Uterus (tissue), 4 donors: ENCODE measurements around the gene NOL4L. TPM values are rescaled to one million over a fixed set of nuclear protein-coding genes. Genes with fewer than 3 reads are reported as not detected.

Experiments used
- DNase-seq, 2 donors: peaks; one replicate each; pipeline ENCODE4 v3.0.0-alpha.2; 2019 to 2020
- H3K27ac ChIP-seq, 2 donors: fragments of 200-600 bp; sonication (generic); 1 replicate in 1 of 2; 2 replicates in 1 of 2; pipeline ENCODE4 v1.5.1; 2016 to 2018
- H3K27me3 ChIP-seq, 2 donors: fragments of 200-600 bp; sonication (generic); one replicate each; pipeline ENCODE4 v1.5.1; 2018 to 2019; ENCODE audit warnings: control low read depth in 1 of 2
- H3K36me3 ChIP-seq, 2 donors: fragments of 200-600 bp; sonication (generic); one replicate each; pipeline ENCODE4 v1.5.1; 2019; ENCODE audit warnings: control low read depth in 1 of 2
- H3K4me1 ChIP-seq, 2 donors: fragments of 200-600 bp; sonication (generic); one replicate each; pipeline ENCODE4 v1.5.1; 2018 to 2019; ENCODE audit warnings: control low read depth in 1 of 2
- H3K4me3 ChIP-seq, 2 donors: fragments of 200-600 bp; sonication (generic); 1 replicate in 1 of 2; 2 replicates in 1 of 2; pipeline ENCODE4 v1.5.1; 2018 to 2019; ENCODE audit warnings: mild to moderate bottlenecking in 1 of 2
- H3K9me3 ChIP-seq, 2 donors: fragments of 200-600 bp; sonication (generic); one replicate each; pipeline ENCODE4 v1.5.1; 2019; ENCODE audit warnings: control low read depth in 1 of 2
- POLR2A ChIP-seq, 2 donors: fragments of 450-650 bp; IDR thresholded peaks; one replicate each; pipeline ENCODE4 v1.6.1; 2016; ENCODE audit warnings: antibody characterized with exemption in 2 of 2, mild to moderate bottlenecking in 1 of 2, moderate library complexity in 1 of 2
- intact Hi-C: fragments of 100-400 bp; cut with DNase I; formaldehyde crosslinking; loops from one replicate; pipeline ENCODE4 v1.15.1; 2023; ENCODE audit warnings: low total_unique reads
- total RNA-seq, 4 donors: library from RNA; depleted of rRNA in 3 of 4; stranded (reverse); fragments of >200 nt in 3 of 4; gene quantifications; one replicate each; pipeline versions ENCODE4 v1.1.0 to v1.2.4, GENCODE V29; 2014 to 2023
- TF ChIP-seq, protein P1 (sequence below), 4 experiments: fragments of 200-600 bp in 2 of 4; fragments of 450-650 bp in 2 of 4; sonication (generic) in 2 of 4; IDR thresholded peaks; one replicate each; pipeline ENCODE4 v1.5.1; 2016 to 2019; ENCODE audit warnings: antibody characterized with exemption in 4 of 4, mild to moderate bottlenecking in 2 of 4, moderate library complexity in 1 of 4
- donor health status: DM: yes; HTN: yes; CAD: no.

NOL4L gene
- total RNA-seq, 4 donors from 2014 or later, result 6.2 to 31.1 (median 9.6) TPM

GRCh38 chr20:32470025-32470861 is 114.9 kb downstream of the NOL4L start:
- intact Hi-C loops, result no loop called here
- Histone ChIP-seq H3K27ac (peak overlapping the region; percentile 35 to 48), H3K27me3 (no peaks in the 10 kb centered on the region), H3K36me3 (no peaks in the 10 kb centered on the region), H3K9me3 (no peaks in the 10 kb centered on the region), H3K4me1 (peaks cover 0 to 26% of the 10 kb centered on the region in 2 donors), H3K4me3 (no peak overlapping the region)
- peak in 1 of 2 donors; percentile 71 for DNase-seq
- no peak for TF ChIP-seq POLR2A (IDR thresholded peaks at IDR 0.05)
- TF ChIP-seq, protein P1, sequence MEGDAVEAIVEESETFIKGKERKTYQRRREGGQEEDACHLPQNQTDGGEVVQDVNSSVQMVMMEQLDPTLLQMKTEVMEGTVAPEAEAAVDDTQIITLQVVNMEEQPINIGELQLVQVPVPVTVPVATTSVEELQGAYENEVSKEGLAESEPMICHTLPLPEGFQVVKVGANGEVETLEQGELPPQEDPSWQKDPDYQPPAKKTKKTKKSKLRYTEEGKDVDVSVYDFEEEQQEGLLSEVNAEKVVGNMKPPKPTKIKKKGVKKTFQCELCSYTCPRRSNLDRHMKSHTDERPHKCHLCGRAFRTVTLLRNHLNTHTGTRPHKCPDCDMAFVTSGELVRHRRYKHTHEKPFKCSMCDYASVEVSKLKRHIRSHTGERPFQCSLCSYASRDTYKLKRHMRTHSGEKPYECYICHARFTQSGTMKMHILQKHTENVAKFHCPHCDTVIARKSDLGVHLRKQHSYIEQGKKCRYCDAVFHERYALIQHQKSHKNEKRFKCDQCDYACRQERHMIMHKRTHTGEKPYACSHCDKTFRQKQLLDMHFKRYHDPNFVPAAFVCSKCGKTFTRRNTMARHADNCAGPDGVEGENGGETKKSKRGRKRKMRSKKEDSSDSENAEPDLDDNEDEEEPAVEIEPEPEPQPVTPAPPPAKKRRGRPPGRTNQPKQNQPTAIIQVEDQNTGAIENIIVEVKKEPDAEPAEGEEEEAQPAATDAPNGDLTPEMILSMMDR (IDR thresholded peaks at IDR 0.05), result peak in 2 of 4 experiments; percentile 21 to 40

DNA sequence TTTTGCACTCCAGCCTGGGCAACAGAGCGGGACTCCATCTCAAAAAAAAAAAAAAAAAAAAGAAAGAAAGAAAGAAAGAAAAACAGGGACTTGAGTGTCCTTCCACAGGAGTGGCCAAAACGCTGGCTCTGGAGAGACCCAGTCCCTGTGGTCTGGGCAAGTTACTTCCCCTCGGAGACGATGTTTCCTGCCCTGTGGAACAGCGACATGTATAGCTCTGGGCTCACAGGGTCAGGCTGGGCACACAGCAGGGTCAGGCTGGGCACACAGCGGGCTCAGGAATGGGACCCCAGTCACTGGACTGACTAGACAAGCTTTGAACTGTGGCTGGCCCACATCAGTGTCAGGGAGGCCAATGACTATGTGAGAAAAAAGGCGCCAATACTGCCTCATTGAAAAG is 116.3 kb downstream of the NOL4L start:
- Histone ChIP-seq H3K27ac (peak overlapping the region in 1 of 2 donors; percentile 22), H3K4me3 (no peak overlapping the region), H3K27me3 (no peaks in the 10 kb centered on the region), H3K36me3 (no peaks in the 10 kb centered on the region), H3K9me3 (no peaks in the 10 kb centered on the region), H3K4me1 (peaks cover 0 to 24% of the 10 kb centered on the region in 2 donors)
- intact Hi-C loops, result no loop called here
- no peak for DNase-seq
- no peak for TF ChIP-seq POLR2A (IDR thresholded peaks at IDR 0.05)
- TF ChIP-seq, protein P1 (IDR thresholded peaks at IDR 0.05), result no peak

DNA sequence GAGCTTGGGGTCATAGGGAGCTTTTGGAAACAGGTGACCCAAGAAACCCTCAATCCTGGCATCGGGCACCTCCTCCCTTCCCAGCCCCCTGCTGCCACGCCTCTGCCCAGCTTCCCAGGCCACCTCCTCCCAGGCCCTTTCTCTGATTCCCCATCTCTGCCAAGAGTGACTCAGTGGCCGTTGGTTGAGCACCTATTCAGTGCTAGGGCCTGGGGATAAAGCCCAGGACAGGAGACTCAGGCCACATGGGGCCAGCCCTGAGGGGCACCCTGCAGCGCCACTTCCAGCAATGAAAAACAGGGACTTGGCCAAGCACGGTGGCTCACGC is 116.9 kb downstream of the NOL4L start:
- Histone ChIP-seq H3K36me3 (no peaks in the 10 kb centered on the region), H3K4me1 (peaks cover 0 to 19% of the 10 kb centered on the region in 2 donors), H3K4me3 (no peak overlapping the region), H3K9me3 (no peaks in the 10 kb centered on the region), H3K27ac (no peak overlapping the region), H3K27me3 (no peaks in the 10 kb centered on the region)
- DNase-seq, result no peak
- intact Hi-C loops, result no loop called here
- TF ChIP-seq, protein P1 (IDR thresholded peaks at IDR 0.05), result no peak

DNA sequence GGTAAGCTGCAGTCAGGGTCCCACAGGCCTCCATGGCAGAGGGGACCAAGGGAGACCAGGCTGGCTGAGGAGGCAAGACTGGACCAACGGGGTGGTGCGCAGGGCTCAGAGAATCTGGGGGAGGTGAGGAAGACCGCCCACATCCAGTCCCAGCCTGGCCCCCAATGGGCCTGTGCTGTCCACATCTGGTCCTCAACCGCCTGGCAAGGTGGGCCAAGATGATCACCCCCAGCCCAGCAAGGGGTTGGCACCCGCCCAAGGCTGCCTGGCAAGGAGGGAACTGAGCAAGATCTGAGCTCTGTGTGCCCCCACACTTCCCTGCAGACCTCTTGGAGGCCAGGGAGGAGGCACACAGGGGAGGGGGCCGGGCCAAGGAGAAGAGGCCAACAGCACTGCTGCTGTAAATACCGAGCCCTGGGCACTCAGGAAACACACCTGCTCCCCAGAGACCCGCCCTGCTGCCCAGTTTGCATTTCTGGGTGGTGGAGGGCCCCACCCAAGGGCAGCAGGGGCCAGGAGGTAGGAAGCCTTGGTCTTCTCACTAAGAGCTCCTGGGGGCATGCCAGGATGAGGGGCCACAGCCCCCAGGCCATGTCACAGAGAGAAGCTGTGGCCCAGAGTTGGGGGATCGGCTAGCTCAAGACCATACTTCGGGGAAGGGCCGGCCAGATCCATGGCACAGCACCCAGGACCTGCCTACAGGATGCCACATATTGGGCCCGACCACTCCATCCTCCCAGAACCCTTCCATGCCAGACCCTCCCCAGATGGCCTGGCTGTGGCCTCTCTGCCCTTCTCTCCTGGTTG is 117.4 kb downstream of the NOL4L start:
- no peaks in the 10 kb centered on the region for H3K27me3 ChIP-seq
- no peak for DNase-seq
- H3K36me3 ChIP-seq, result no peaks in the 10 kb centered on the region
- peaks cover 0 to 17% of the 10 kb centered on the region in 2 donors for H3K4me1 ChIP-seq
- intact Hi-C loops, result no loop called here
- TF ChIP-seq, protein P1 (IDR thresholded peaks at IDR 0.05), result no peak
- TF ChIP-seq POLR2A (IDR thresholded peaks at IDR 0.05), result no peak
- no peak overlapping the region for H3K27ac ChIP-seq
- H3K9me3 ChIP-seq, result no peaks in the 10 kb centered on the region
- no peak overlapping the region for H3K4me3 ChIP-seq
